HG03175 (cell line): ENCODE measurements around the gene MAP4K5.
"Not testable (repeated sequence)": the region's sequence is repeated elsewhere in the genome, so short reads cannot be mapped to it uniquely, and the experiment has no call there.

Experiments
- ATAC-seq: cut with Tn5 transposase; IDR thresholded peaks from one replicate; pipeline ENCODE4 v1.9.1; 2021; ENCODE audit warnings: mild to moderate bottlenecking, moderate library complexity; ENCODE audit not compliant: unreplicated experiment

MAP4K5 gene

DNA sequence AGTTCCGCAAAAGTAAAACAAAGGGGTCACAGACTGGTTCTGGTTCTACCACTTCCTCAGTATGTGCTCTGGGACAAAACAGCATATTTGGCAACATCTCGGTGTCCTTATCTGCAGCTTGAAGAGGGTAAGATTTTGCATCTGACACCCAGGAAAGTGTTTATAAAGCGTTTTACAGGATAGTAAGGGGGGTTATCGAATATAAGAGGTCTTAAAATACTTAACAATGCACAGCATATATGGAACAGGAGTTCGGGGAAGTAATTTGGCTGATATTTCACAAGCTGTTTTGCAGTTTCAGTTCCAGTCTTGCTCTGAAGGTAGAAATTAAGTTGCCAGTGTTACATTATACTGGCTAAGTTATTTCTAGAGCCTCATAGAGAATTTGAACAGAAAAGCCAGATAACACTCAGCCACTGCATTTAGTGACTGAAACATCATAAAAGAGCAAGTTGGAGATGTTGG is 904 bp upstream of the MAP4K5 start:
- ATAC-seq: peak; percentile 41

DNA sequence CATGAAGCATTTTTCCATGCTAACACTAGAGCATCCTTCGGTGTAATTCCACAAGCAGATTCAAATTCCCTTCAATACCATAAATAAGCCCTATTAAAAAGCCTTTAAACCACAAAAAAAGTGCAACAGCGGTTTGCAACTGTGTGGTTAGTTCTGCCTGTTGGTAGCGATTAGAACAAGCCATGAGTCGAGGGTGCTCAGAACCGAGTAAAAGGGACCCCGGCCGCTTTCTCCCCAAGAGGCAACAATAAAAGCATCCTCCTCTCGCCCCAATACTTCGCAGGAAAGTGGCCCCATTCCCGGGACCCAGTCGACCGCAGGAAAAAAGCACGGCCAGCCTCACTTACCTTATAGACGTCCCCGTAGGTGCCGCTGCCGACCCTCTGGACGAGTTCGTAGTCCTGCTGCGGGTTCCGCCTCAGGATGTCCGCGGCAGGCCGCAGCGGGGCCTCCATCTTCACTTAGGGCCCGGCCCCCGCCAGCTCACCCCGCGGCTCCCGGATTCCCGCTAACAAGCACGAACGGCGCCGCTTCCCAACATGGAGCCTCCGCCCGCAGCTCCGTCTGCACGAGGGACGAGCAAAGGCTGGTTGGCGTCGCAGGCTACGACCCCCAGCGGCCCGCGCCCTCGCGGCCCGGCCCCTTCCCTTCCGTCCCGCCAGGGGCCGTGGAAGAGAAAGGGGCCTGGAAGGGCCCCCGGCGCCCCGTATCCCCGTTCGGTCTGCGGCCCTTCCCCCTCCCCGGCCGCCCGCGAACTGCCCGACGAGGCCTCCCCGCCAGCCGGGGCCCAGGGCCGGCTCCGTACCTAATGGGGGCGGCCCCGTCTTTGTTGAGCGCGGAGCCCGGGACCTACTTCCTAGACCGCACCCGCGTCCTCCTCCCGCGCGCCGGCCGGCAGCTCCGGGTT is 521 bp downstream of the MAP4K5 start:
- ATAC-seq: peak; percentile 20

DNA sequence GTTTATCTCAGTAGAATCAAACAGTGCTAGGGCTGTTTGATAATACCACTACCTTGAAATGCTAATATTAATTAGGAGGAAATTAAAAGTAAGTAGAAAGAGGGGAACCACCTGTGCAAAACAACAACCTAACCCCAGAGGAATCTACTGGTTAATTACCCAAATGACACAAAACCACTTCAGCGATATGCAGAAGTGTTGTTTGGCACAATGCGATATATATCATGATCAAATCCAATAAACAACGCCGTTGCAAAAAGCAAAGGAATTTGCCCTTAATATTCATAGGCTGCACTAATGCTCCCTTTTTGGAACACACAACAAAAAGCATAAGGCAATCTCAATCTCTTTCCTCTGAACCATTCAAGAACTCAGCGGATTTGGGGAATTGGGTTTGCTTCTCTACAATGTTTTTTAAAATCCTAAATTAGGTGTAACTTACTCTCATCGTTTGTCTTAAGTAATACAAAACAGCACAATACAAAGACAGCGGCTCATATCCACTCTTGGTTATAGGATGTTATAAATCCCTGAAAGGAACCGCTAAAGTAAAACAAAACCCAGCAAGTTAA is 1.5 kb downstream of the MAP4K5 start:
- no peak for ATAC-seq

DNA sequence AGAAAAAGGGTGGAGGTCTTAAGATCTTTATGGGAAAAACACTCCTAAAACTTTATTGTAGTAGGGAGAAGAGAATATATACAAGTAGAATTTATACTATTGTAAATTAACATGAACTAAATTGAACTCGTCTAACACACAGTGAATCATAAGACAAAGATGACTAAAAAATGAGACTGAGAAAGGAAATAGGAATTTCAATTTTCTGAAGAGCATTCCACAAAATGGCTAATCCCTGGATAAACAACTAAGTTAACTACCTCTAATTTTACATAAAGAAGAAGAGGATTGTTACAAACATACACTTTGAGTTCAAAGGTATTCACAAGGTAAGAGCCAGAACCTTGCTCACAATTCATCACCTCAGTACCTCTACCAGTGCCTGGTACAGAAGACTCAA is 2.0 kb downstream of the MAP4K5 start:
- no peak for ATAC-seq

DNA sequence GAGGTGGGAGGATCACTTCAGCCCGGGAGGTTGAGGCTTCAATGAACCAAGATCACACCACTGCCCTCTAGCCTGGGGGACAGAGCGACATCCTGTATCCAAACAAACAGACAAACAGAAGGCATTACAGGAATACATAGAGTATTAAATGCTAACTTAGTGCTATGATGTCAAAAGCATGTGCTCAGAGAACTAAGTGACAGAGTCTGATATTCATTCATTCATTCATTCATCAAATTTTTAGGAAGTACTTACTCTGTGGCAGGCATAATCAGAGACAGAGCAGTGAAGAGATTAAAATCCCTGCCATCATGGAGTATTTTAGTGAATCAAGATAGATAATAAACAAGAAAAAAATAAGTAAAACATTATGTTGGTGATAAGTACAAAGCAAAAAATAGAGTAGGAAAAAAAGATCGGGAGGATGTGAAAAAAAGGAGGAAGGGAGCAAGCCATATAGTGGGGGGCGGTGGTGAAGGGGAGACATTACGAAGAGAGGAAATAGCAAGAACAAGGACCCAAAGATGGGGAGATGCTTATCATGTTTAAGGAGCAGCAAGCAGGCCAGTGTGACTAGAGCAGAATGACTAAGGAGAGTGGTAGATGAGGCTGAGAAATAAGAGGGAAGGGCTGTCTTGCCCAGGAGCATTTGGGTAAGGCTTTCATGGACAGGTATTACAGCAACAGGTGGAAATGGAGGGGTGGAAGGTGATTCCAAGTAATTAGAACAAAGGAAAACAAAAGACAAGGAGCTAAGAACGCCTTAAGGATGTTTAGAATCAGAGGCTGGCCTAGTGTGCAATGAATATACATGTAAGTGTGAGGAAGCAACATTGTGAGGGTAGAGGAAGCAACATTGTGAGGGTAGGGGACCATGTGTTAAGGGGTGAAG is 2.8 kb downstream of the MAP4K5 start:
- ATAC-seq: no peak

DNA sequence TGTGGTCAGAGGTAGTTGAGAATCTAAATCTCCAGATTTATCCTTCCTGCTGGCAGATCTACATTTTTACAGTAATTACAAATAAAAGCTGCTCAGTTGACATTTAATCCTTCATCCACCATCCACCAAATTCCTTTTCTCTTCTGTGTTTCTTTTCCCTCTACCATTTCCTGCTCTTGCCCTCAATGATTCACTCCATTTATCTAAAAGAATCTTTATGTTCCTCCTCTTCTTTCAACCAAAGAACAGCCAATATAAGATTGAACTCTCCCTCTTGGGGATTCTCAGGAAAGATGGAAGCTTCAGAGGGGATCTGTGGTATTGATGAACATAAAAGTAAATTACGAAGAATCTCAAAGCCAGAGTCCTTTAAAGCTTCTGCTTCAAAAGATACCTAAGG is 4.4 kb downstream of the MAP4K5 start:
- ATAC-seq: no peak

DNA sequence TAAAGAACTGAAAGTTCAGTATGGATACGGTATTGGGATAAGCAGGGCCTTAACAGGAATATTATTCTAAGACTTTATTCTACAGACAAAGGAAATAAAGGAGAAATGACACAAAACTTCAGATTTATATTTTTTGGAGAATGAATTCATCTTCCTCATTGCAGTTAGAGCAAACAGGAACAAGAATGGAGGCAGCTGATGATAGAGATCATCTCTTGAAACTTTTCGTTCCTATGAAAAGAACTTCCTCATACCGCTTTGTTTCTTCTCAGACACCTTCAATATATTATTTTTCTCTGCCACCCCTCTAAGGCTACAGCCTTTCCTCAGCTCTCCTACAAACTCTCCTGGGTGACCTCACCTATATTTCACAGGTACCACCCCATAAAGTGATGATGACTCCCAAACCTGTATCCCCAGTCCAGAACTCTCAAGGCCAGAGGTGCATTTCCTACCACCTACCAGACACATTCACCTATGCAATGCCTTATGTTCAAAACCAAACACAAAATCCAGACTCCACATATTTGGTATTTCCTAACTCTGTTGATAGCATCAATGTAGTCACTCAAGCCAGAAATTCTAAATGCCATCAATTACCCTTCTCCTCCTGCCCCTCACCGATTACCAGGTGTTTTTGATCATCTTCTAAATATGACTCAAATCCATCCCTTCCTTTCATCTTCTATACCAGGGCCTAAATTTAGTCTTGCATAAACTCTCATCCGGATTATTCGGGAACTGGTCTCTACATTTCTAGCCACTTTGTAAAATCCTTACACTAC is 7.4 kb downstream of the MAP4K5 start:
- ATAC-seq: no peak

DNA sequence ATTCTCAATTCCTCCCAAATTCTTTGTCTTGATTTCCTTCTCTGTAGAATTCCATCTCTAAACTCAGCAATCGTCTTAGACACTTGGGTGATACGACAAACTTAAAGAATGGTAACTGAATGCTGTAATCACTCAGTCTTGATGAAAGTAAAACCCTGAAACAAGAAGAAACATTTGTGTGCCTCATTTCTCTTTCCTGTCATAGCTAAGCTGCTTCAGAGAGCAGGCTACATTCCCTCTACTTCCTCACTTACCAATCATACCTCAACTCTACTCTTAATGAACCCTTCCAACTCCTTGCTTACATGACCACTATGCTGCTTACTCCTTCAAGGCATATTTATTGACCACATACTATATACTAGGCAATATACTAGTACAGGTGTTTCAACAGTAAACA is 8.3 kb downstream of the MAP4K5 start:
- ATAC-seq: no peak

DNA sequence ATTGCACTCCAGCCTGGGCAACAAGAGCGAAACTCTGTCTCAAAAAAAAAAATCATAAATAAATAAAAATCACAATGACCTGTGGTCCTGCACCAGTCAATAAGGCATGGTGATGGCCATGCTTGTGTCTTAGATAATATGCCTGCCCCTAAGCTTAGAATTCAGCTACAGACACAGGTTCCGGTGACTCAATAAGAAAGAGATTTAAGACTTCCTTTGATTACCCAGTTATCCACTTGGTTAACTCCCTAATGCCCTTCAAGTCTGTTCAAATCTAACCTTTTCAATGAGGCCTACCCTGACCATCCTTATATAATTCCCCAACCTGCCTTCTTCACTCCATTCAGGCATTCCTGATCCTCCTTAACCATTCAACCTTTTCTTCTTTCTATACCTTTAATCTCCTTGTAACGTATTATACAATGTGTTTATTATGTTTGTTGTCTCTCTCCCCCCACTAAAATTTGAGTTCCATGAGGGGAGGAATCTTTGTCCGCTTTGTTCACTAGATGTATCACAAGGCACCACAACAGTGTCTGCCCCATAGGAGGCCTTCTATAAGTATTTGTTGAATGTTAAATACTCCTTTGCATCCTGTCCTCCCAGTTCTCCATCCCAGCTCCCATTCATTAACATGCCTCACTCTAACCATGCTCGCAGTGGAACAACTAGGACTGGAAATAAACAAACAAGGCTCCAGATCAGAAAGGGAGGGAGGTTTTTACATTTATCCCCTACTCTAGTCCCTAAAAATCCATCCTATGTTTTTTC is 8.9 kb downstream of the MAP4K5 start:
- no peak for ATAC-seq

DNA sequence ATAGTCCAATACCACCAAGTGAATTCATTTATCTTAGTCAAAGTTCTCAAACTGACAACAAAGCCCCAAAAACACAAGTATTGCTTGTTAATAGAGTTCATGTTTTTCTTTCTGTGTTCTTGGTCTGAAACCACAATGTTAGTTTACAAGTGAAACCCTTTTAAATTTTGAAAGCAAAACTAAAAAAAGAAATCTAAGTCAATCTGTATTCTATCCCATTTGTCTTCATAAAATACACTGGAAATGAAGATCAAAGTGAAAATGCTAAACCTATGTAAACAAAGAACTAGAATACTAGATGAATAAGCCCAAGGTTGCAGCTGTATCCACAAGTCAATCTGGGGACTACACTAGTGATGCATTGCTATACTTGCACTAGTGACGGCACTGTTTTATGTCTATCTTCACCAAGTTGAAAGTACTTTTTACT is 10.4 kb downstream of the MAP4K5 start:
- peak; percentile 55 for ATAC-seq

DNA sequence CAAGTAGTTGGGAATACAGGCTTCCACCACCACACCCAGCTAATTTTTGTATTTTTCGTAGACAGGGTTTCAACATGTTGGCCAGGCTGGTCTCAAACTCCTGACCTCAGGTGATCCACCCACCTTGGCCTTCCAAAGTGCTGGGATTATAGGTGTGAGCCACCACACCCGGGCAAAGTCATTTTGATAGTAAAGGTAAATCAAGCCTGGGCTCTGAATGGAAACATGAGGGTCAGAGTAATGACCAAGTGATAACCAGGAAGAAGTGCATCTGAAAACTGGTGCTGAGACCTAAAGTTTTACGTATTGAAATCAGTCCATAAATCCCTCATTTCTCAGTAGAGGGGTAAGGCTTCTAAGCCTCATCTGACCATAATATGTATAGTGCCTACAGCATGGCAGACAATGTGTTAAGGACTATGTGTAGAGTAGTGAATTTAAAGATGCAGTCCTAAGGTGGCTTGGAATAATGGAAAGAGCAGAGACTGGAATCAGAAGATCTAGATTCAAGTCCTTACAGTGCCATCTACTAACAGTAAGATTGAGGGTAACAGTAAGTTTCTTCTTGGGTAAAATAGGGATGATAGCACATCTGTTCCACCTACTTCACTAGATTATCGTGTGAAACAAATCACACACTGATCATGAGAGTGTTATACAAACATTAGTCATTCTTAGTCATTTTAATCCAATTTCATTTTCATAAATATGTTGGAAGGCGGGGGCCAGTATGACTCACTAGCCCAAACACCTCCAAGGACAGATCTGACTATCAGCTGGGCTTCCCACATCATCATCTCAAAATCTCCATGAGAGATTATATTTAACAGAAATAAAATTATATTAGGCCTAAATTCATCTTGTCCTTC is 11.2 kb downstream of the MAP4K5 start:
- ATAC-seq: peak; percentile 70

DNA sequence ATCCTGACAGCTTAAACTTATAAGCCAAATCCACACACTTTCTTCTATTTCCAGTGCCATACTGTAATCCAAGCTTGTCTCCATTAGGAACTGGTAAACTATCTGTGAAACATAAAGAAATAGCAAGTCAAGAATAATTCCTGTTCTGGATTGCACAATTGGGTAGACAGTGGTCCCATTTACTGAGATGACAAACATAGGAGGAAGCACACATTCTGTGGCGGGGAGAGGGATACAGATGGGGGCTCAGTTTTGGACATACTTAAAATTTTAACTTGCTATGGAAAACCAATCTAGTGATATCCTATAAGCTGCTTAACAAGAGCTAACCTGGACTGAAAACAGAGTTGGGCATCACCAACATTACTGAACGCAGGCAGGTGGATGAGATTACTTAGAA is 16.3 kb downstream of the MAP4K5 start:
- no peak for ATAC-seq

DNA sequence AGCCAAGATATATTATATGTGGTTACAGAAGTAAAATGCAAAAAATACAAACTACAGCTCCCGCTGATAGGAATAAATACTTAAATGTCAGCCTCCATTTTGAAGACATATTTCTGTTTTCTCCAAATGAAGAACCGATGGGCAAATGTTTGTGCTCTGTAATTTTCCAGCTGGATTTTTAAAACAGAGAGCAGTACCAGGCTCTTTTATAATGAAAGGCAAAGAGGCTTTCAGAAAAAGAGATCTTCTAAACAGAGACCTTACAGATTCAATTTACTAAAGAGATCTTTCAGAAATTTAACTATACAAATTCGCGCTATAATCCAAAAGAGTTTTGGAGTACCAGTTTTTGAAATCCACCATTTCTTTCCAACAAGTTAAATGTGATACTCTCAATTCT is 19.9 kb downstream of the MAP4K5 start:
- no peak for ATAC-seq

DNA sequence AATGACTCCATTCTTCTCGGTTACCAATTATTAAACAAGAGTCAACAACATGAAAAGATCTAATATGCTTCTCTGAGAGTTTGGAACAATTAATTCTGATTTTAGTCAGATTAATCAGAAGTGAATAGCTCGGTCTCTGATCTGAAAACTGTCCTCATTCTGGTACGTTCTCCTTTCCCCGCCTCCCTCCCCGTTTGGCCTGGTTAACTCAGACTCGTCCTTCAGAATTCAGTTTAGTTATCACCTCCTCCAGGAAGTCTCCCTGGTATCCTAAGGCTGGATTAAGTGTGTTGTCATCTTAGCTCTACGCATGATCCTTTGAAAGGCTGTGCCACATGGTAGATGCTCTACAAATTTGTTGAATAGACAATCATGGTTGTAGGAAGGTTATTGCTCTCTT is 22.2 kb downstream of the MAP4K5 start:
- ATAC-seq: no peak

DNA sequence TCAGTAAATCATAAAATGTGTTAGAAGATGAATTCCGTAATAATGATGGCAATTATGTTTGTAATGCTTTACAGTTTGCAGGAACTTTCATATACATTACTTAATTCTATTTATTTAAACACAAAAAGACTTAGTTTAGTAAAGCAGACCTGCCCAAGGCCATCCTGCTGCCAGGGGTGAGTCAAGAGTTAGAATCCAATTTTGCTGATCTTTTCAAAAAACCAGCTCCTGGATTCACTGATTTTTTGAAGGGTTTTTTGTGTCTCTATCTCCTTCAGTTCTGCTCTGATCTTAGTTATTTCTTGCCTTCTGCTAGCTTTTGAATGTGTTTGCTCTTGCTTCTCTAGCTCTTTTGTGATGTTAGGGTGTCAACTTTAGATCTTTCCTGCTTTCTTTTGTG is 25.3 kb downstream of the MAP4K5 start:
- ATAC-seq: not testable (repeated sequence)

DNA sequence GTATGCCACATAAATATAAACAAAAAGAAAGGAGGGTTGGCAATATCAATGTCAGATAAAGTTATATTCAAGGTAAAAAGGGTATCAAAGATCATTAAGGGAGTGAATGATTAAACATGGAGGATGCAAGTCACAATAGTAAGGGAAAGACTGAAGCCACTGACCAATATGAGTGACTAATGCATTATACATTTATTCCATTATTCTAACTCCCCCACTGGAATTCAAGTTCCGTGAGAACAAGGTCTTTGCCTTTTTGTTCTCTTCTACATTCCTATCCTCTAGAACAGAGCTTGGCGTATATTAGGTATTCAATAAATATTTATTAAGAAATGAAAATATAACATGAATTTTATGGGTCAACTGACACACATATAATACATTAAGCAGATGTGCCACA is 30.7 kb downstream of the MAP4K5 start:
- no peak for ATAC-seq

DNA sequence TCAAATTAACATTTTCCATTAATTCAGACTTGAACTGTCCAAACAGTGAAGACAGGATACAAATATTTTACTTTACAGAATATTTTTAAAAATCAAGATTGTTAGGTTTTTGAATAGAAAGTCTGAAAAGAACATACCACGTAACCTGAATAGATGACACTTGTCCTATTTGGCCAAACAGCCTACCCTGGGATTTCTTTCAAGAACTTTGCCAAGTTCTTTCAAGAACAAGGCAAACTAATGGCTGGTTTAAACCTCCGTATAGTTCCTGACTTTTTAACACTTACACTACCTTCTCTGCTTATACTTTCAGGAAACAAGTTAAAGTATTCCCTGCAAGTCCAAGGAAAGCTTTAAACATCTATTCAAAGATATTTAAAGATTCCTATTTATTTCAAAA is 35.0 kb downstream of the MAP4K5 start:
- ATAC-seq: no peak

DNA sequence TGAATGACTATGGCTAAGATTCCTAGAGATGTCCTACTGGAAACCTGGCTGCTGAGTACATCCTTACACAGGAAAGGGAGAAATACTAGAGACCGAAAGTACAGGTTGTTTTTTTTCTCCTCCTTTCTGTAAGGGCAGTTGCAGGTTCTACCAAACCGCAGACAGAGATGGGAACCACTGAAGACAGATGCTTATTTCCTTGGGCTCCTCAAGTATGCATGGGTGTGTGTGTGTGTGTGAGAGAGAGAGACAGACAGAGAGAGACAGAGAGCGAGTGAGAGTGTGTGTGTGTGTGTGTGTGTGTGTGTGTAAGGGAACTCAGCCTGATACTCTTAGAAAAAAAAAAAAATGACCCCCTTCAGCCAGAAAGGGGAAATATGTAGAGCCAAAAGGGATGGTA is 42.5 kb downstream of the MAP4K5 start:
- ATAC-seq: no peak

DNA sequence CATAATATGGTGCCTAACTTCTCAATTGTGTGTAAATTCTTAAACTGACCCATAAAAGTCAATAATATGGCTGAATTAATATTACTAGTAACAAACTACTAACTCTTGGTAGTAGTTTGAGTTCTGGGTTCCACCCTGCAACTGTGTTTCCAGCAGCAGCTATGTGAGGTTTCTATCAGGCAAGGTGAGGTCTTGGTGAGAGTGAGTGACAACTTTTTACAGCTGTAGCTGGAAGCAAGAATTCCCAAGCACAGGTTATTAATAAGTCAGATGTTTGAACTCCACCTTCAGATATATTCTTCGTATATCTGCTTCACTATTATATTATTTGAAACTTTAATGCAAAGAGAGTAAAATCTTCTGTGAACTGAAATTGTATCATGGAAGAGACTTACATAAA is 43.8 kb downstream of the MAP4K5 start:
- ATAC-seq: no peak
